ENCODE results near the gene CATSPER3. TPM values are rescaled to one million over a fixed set of nuclear protein-coding genes. Genes with fewer than 3 reads are reported as not detected.

Gene CATSPER3
- total RNA-seq, 1 experiment from 2014 or later = 0.57 TPM

DNA sequence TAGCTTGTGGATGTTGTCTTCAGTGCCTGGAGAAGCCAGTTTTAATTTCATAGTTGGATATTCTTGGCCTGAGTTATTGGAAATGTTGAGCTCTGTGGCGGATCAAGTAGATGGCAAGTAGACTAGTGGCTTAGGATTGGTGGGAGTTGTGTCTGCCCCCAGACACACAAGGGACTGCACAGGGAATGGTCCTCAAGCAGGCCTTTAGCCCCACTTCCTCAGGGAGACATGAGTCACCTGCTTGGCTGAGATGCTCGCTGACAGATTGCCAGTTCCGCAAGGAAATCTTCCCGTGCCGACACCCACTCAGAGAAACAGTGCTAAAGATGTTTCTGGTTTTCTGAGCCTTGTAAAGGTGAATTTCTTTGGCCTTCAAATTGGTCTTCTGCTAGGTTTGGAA is 18.8 kb upstream of the CATSPER3 start:
- TF ChIP-seq, protein P1, sequence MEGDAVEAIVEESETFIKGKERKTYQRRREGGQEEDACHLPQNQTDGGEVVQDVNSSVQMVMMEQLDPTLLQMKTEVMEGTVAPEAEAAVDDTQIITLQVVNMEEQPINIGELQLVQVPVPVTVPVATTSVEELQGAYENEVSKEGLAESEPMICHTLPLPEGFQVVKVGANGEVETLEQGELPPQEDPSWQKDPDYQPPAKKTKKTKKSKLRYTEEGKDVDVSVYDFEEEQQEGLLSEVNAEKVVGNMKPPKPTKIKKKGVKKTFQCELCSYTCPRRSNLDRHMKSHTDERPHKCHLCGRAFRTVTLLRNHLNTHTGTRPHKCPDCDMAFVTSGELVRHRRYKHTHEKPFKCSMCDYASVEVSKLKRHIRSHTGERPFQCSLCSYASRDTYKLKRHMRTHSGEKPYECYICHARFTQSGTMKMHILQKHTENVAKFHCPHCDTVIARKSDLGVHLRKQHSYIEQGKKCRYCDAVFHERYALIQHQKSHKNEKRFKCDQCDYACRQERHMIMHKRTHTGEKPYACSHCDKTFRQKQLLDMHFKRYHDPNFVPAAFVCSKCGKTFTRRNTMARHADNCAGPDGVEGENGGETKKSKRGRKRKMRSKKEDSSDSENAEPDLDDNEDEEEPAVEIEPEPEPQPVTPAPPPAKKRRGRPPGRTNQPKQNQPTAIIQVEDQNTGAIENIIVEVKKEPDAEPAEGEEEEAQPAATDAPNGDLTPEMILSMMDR (conservative IDR thresholded peaks at IDR 0.05) = no peak
- TF ChIP-seq EZH2 (IDR thresholded peaks at IDR 0.05; ENCODE audit: low read depth) = no peak
- POLR2A ChIA-PET (ENCODE audit: unreplicated experiment) = no interaction called here
- no TSS peak for BruUV-seq (replicated peaks)
- H3F3A ChIP-seq (ENCODE audit: insufficient read depth, low read depth) = no peaks in the 10 kb centered on the region; the same call in 1 of the 2 replicates
- no peak overlapping the region for H3K27ac ChIP-seq
- H3K4me3 ChIP-seq = no peak overlapping the region
- no peak for DNase-seq
- H3K4me1 ChIP-seq (replicated peaks; ENCODE audit: insufficient read depth) = no peaks in the 10 kb centered on the region
- no peaks in the 10 kb centered on the region for H3K36me3 ChIP-seq (ENCODE audit: low read depth)
- H3K4me2 ChIP-seq = no peak overlapping the region
- no peaks in the 10 kb centered on the region for H3K27me3 ChIP-seq (ENCODE audit: insufficient read depth, low read depth)
- no peak overlapping the region for H2AFZ ChIP-seq
- peaks cover 5% of the 10 kb centered on the region; the same call in 1 of the 2 replicates for H4K20me1 ChIP-seq (ENCODE audit: insufficient read depth)
- intact Hi-C loops (cut with micrococcal nuclease; ENCODE audit: unreplicated experiment) = no loop called here
- H3K9me2 ChIP-seq (ENCODE audit: insufficient read depth) = no peaks in the 10 kb centered on the region; the same call in none of the 2 replicates
- no peaks in the 10 kb centered on the region; the same call in 1 of the 2 replicates for H3K79me2 ChIP-seq (ENCODE audit: low read depth)
- CTCF ChIA-PET = no interaction called here
- H3K9me3 ChIP-seq (ENCODE audit: insufficient read depth, low read depth) = no peaks in the 10 kb centered on the region; the same call in 1 of the 2 replicates

DNA sequence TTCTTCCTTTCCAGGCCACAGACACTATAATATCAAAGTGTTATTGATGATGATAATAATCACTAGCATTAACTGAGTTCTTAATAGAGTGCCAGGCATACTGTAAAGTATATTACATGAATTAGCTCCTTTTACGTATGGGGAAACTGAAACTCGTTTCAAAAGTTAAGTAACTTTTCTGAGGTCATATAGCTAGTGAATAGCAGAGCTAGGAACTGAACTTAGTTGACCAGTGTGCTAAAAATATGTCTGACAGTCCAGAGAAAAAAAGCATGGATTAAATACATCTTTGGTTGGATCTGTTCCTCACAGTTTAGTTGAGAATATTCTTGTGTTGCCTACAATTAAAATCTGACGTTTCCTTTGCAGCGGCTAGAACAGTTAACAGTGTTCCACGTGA is 18.4 kb upstream of the CATSPER3 start:
- ChIA-PET CTCF (no interaction called here), POLR2A (ENCODE audit: unreplicated experiment) (no interaction called here)
- no peak overlapping the region for H3K27ac ChIP-seq
- no peaks in the 10 kb centered on the region; the same call in 1 of the 2 replicates for H3K79me2 ChIP-seq (ENCODE audit: low read depth)
- BruUV-seq (replicated peaks) = no TSS peak
- no peaks in the 10 kb centered on the region for H3K27me3 ChIP-seq (ENCODE audit: insufficient read depth, low read depth)
- no peaks in the 10 kb centered on the region; the same call in none of the 2 replicates for H3K9me2 ChIP-seq (ENCODE audit: insufficient read depth)
- H3K4me3 ChIP-seq = no peak overlapping the region
- H2AFZ ChIP-seq = no peak overlapping the region
- H3K4me1 ChIP-seq (replicated peaks; ENCODE audit: insufficient read depth) = no peaks in the 10 kb centered on the region
- no peaks in the 10 kb centered on the region; the same call in 1 of the 2 replicates for H3F3A ChIP-seq (ENCODE audit: insufficient read depth, low read depth)
- no peaks in the 10 kb centered on the region for H3K36me3 ChIP-seq (ENCODE audit: low read depth)
- TF ChIP-seq, protein P1 (conservative IDR thresholded peaks at IDR 0.05) = no peak
- no peak for TF ChIP-seq EZH2 (IDR thresholded peaks at IDR 0.05; ENCODE audit: low read depth)
- intact Hi-C loops (cut with micrococcal nuclease; ENCODE audit: unreplicated experiment) = no loop called here
- peaks cover 5% of the 10 kb centered on the region; the same call in 1 of the 2 replicates for H4K20me1 ChIP-seq (ENCODE audit: insufficient read depth)
- H3K4me2 ChIP-seq = no peak overlapping the region
- no peak for DNase-seq
- H3K9me3 ChIP-seq (ENCODE audit: insufficient read depth, low read depth) = peaks cover 2% of the 10 kb centered on the region

DNA sequence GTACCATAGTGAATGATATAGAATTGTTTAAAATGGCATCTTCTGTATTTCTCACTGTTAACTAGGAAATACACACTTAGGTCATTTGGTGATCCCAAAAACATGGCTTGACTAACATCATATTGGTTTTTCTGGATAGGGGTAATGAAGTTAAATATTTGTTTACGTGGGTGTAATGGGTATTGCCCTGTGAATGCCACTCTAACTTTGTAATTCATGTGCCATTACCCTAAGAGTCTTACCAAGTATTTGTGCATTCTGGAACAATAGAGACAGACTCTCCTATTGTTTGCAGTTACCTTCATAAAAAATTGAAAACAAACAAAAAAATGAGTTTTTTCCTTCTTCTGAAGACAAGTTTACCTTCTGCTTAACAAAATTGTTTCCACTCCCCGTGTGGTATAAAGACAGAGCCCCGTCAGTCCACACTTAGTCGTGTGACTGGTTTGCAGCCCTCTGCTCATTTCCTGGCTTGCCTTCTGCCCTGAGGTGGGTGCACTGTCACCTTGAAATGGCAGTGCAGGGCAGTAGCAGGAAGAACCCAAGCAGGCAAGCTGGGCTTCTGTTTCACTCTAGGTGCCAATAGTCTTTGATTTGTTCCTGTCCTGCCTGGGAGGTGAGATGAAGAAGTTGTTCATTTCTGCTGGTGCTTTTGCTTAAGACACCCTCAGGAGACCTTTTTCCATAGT is 9.6 kb upstream of the CATSPER3 start:
- no TSS peak for BruUV-seq (replicated peaks)
- CTCF ChIA-PET = interaction anchor here (0.6 kb wide), 1 partner anchor 440 kb away, joined by 7 read pairs; no protein-coding TSS in a partner anchor

More for the DNA sequence above, 9.6 kb upstream of the CATSPER3 start:
- Histone ChIP-seq H3F3A (ENCODE audit: insufficient read depth, low read depth) (peaks cover 19% of the 10 kb centered on the region), H3K4me1 (replicated peaks; ENCODE audit: insufficient read depth) (peaks cover 25% of the 10 kb centered on the region), H4K20me1 (ENCODE audit: insufficient read depth) (no peaks in the 10 kb centered on the region), H3K9me2 (ENCODE audit: insufficient read depth) (no peaks in the 10 kb centered on the region), H3K4me3 (no peak overlapping the region), H3K4me2 (peak overlapping the region; percentile 60), H2AFZ (no peak overlapping the region), H3K36me3 (ENCODE audit: low read depth) (0 out of 2 replicates have a peak, but pooled peaks cover 6% of the 10 kb centered on the region), H3K79me2 (ENCODE audit: low read depth) (no peaks in the 10 kb centered on the region), H3K9me3 (ENCODE audit: insufficient read depth, low read depth) (peaks cover 8% of the 10 kb centered on the region), H3K27me3 (ENCODE audit: insufficient read depth, low read depth) (no peaks in the 10 kb centered on the region), H3K27ac (peak overlapping the region; percentile 53)
- DNase-seq = no peak
- intact Hi-C loops (cut with micrococcal nuclease; ENCODE audit: unreplicated experiment) = no loop called here
- POLR2A ChIA-PET (ENCODE audit: unreplicated experiment) = interaction anchor here (0.7 kb wide), 1 partner anchor 21 kb away, joined by 3 read pairs; no protein-coding TSS in a partner anchor
- no peak for TF ChIP-seq EZH2 (IDR thresholded peaks at IDR 0.05; ENCODE audit: low read depth)
- TF ChIP-seq, protein P1 (conservative IDR thresholded peaks at IDR 0.05) = no peak

Measured in PC-9 (cell line).